IPS-NIHi7 (cell line): ENCODE data around the gene ZBTB5.
A peak's percentile ranks its signal among the peaks of the same experiment; 100 is the strongest.
"Not testable (repeated sequence)": the region's sequence is repeated elsewhere in the genome, so short reads cannot be mapped to it uniquely, and the experiment has no call there.

ENCODE experiments used
- DNase-seq: peaks from one replicate; pipeline ENCODE4 v3.0.0; 2012; ENCODE audit warnings: mixed read lengths; ENCODE audit errors: extremely low spot score

The ZBTB5 gene

GRCh38 chr9:37405764-37406380, 59.4 kb downstream of the ZBTB5 start:
- no peak for DNase-seq

GRCh38 chr9:37405350-37405749, 59.9 kb downstream of the ZBTB5 start:
- DNase-seq, result no peak

- no peak for DNase-seq
Observed at GRCh38 chr9:37404590-37404989, 60.7 kb downstream of the ZBTB5 start.

GRCh38 chr9:37399336-37399735, 65.9 kb downstream of the ZBTB5 start:
- DNase-seq, result no peak

- DNase-seq, result no peak
Observed at GRCh38 chr9:37398464-37399025, 66.7 kb downstream of the ZBTB5 start.

GRCh38 chr9:37397948-37398347, 67.3 kb downstream of the ZBTB5 start:
- DNase-seq, result not testable (repeated sequence)

- no peak for DNase-seq
Observed at GRCh38 chr9:37395663-37396062, 69.6 kb downstream of the ZBTB5 start.

GRCh38 chr9:37395229-37395628, 70.0 kb downstream of the ZBTB5 start:
- DNase-seq, result no peak

- DNase-seq, result peak; percentile 33
Observed at GRCh38 chr9:37392272-37392671, 73.0 kb downstream of the ZBTB5 start.

- peak; percentile 75 for DNase-seq
Observed at GRCh38 chr9:37390759-37391158, 74.5 kb downstream of the ZBTB5 start.
